ENCODE measurements around the gene CDC26.

CDC26 gene

GRCh38 chr9:113316030-113316429, 40.7 kb upstream of the CDC26 start:
- Mint-ChIP-seq H3K4me3 (no peak overlapping the region), H3K36me3 (ENCODE audit: low read depth) (peaks cover 8% of the 10 kb centered on the region), H3K4me1 (peaks cover 9% of the 10 kb centered on the region), H3K27me3 (ENCODE audit: low read depth) (no peaks in the 10 kb centered on the region), H3K27ac (no peak overlapping the region), H3K9me3 (no peaks in the 10 kb centered on the region)
- TF ChIP-seq CTCF (IDR thresholded peaks at IDR 0.05; ENCODE audit: unreplicated experiment in 3 of 3): no peak

- no peaks in the 10 kb centered on the region for H3K9me3 Mint-ChIP-seq
- peaks cover 8% of the 10 kb centered on the region for H3K36me3 Mint-ChIP-seq (ENCODE audit: low read depth)
- no peak overlapping the region for H3K4me3 Mint-ChIP-seq
- H3K4me1 Mint-ChIP-seq: peaks cover 13% of the 10 kb centered on the region
- H3K27ac Mint-ChIP-seq: no peak overlapping the region
- TF ChIP-seq CTCF (IDR thresholded peaks at IDR 0.05; ENCODE audit: unreplicated experiment in 3 of 3): no peak
- H3K27me3 Mint-ChIP-seq (ENCODE audit: low read depth): no peaks in the 10 kb centered on the region
Measured at GRCh38 chr9:113315231-113315630, 39.9 kb upstream of the CDC26 start.

GRCh38 chr9:113313261-113313660, 37.9 kb upstream of the CDC26 start:
- Mint-ChIP-seq H3K27ac (peak overlapping the region; percentile 28 to 72 (median 45)), H3K9me3 (no peaks in the 10 kb centered on the region), H3K4me3 (peak overlapping the region in 1 of 3 experiments; percentile 38), H3K27me3 (ENCODE audit: low read depth) (no peaks in the 10 kb centered on the region), H3K36me3 (ENCODE audit: low read depth) (peaks cover 4% of the 10 kb centered on the region), H3K4me1 (peaks cover 18% of the 10 kb centered on the region)
- no peak for TF ChIP-seq CTCF (IDR thresholded peaks at IDR 0.05; ENCODE audit: unreplicated experiment in 3 of 3)

GRCh38 chr9:113311961-113312360, 36.6 kb upstream of the CDC26 start:
- no peak overlapping the region for H3K27ac Mint-ChIP-seq
- H3K4me3 Mint-ChIP-seq: no peak overlapping the region
- no peaks in the 10 kb centered on the region for H3K36me3 Mint-ChIP-seq (ENCODE audit: low read depth)
- H3K4me1 Mint-ChIP-seq: peaks cover 22% of the 10 kb centered on the region
- TF ChIP-seq CTCF (IDR thresholded peaks at IDR 0.05; ENCODE audit: unreplicated experiment in 3 of 3): no peak
- no peaks in the 10 kb centered on the region for H3K27me3 Mint-ChIP-seq (ENCODE audit: low read depth)
- H3K9me3 Mint-ChIP-seq: no peaks in the 10 kb centered on the region

GRCh38 chr9:113310538-113310937, 35.2 kb upstream of the CDC26 start:
- Mint-ChIP-seq H3K4me3 (no peak overlapping the region), H3K27me3 (ENCODE audit: low read depth) (no peaks in the 10 kb centered on the region), H3K27ac (no peak overlapping the region), H3K9me3 (no peaks in the 10 kb centered on the region), H3K4me1 (peaks cover 22% of the 10 kb centered on the region), H3K36me3 (ENCODE audit: low read depth) (no peaks in the 10 kb centered on the region)
- no peak for TF ChIP-seq CTCF (IDR thresholded peaks at IDR 0.05; ENCODE audit: unreplicated experiment in 3 of 3)

- no peaks in the 10 kb centered on the region for H3K9me3 Mint-ChIP-seq
- H3K36me3 Mint-ChIP-seq (ENCODE audit: low read depth): no peaks in the 10 kb centered on the region
- H3K27me3 Mint-ChIP-seq (ENCODE audit: low read depth): no peaks in the 10 kb centered on the region
- peaks cover 22% of the 10 kb centered on the region for H3K4me1 Mint-ChIP-seq
- H3K27ac Mint-ChIP-seq: no peak overlapping the region
- H3K4me3 Mint-ChIP-seq: no peak overlapping the region
- TF ChIP-seq CTCF (IDR thresholded peaks at IDR 0.05; ENCODE audit: unreplicated experiment in 3 of 3): peak; percentile 61 to 75 (median 68)
Measured at GRCh38 chr9:113309204-113309813, 33.9 kb upstream of the CDC26 start.
